ENCODE data around the gene ZBED5.
A peak's percentile ranks its signal among the peaks of the same experiment; 100 is the strongest.

The ZBED5 gene

DNA sequence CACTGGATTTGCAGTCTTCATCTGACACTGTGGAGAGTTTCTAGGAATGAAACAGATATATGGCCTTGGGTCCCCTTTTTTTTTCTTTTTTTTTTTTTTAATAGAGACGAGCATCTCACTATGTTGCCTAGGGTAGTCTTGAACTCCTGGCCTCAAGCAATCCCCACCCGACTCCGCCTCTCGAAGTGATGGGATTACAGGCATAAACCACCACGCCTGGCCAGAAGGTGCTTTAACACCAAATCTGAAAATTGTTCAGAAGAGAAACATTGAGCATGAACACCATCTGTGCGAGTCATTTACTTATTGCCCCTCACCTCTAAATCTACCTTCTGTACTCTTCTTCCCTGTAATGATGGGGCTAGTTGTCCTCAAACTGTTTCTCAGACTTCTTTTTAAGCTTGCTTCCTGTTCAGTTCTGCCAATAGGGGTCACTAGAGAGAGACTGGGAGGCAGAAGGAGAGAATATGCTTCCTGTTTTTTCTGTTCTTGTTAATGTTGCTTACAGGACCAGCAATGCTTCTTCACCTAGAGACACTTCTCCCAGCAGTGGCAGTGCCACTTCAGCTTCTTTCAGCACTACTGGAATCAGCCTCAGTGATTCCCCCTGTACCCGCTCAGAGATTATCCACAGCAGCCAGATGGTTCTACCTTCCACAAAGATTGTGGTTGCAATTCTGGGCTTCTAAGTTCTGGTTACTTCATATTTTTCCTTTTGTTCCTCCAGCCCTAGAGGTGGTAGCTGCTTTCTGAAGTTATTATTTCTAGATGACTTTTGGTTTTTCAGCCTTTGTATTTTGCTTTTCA lies 20.8 kb upstream of the ZBED5 start:
- peak; percentile 71 for DNase-seq

GRCh38 chr11:10876158-10876557 lies 18.3 kb upstream of the ZBED5 start:
- DNase-seq = no peak

DNA sequence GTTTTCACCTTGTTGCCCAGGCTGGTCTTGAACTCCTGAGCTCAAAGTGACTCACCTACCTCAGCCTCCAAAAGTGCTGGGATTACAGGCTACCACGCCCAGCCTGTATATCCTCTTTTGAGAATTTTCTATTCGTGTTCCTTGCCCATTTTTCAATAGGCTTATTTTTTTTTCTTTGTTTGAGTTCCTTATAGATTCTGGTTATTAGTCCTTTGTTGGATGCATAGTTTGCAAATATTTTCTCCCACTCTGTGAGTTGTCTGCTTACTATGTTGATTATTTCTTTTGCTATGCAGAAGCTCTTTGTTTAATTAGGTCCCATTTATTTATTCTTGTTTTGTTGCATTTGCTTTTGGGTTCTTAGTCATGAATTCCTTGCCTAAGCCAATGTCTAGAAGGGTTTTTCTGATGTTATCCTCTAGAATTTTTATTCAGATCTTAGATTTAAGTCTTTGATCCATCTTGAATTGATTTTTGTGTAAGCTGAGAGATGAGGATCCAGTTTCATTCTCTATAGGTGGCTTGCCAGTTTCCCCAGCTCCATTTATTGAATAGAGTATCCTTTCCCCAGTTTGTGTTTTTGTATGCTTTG lies 17.7 kb upstream of the ZBED5 start:
- no peak for DNase-seq

DNA sequence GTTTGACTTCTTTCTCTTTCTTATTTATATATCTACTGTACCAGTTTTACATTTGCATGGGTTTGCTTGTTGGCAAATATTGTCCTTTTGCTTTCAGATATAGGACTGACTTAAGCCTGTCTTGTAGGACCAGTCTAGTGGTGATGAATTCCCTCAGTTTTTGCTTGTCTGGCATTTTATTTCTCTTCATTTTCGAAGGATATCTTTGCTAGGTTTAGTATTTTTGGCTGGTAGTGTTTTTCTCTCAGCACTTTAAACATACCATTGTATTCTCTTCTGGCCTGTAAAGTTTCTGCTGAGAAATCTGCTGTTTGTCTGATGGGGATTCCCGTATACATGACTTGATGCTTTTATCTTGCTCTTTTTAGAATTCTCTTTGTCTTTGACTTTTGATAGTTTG lies 14.2 kb upstream of the ZBED5 start:
- no peak for DNase-seq

DNA sequence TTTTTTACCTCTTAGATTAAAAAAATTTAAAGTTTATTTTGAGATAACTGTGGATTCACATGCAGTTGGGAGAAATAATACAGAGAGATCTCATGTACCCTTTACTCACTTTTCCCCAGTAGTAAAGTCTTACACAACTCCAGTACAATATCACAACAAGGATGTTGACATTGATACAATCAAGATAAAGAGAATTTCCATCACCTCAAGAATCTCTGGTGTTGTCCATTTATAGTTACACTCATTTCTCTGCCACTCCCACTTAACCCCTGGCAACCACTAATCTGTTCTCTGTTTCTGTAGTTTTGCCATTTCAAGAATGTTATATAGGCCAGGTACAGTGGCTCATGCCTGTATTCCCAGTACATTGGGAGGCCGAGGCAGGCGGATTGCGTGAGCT lies 10.5 kb upstream of the ZBED5 start:
- no peak for DNase-seq

- peak; percentile 65 for DNase-seq
These were observed 9.1 kb upstream of the ZBED5 start for GRCh38 chr11:10866893-10867331.

- DNase-seq = no peak
These were observed 8.0 kb upstream of the ZBED5 start for GRCh38 chr11:10865837-10866270.

DNA sequence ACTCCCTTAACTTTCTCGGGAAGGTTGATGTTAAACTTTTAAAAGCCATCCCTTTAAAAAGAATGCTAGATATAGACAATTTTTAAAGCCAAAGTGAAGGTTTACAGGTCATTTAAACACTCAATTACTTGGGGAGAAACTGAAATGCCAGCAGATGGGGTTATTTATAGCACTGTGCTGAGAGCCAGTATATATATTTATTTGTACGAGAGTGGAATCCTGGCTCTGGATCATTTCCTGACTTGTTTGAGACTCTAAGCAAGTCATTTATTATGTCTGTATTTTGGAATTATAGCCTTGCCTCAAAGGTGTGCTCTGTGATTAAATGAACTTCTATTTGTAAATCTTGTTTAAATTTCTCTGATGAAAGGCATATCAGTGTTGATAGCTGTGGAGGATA lies 6.8 kb upstream of the ZBED5 start:
- no peak for DNase-seq

DNA sequence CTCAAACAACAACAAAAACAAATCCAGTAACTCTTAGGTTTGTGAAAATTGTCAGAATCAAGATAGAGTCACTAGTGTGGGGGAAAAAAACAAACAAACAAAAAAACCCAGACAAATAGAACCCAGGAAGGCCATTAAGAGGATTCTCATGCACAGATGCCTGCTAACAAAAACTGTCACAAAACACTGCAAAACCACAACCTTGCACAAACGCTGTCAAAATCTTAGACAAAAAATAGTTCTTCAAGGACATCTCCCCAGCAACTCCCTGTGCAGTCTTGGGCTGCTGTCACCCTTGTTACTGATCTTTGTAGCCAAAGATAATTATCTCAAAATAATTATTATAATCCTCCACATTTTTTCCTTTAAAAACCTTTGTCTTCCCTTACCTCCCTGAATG lies 4.6 kb upstream of the ZBED5 start:
- DNase-seq = no peak

- DNase-seq = no peak
These were observed 3.9 kb upstream of the ZBED5 start for GRCh38 chr11:10861799-10862198.

- DNase-seq = no peak
These were observed 3.2 kb upstream of the ZBED5 start for GRCh38 chr11:10861047-10861446.

DNA sequence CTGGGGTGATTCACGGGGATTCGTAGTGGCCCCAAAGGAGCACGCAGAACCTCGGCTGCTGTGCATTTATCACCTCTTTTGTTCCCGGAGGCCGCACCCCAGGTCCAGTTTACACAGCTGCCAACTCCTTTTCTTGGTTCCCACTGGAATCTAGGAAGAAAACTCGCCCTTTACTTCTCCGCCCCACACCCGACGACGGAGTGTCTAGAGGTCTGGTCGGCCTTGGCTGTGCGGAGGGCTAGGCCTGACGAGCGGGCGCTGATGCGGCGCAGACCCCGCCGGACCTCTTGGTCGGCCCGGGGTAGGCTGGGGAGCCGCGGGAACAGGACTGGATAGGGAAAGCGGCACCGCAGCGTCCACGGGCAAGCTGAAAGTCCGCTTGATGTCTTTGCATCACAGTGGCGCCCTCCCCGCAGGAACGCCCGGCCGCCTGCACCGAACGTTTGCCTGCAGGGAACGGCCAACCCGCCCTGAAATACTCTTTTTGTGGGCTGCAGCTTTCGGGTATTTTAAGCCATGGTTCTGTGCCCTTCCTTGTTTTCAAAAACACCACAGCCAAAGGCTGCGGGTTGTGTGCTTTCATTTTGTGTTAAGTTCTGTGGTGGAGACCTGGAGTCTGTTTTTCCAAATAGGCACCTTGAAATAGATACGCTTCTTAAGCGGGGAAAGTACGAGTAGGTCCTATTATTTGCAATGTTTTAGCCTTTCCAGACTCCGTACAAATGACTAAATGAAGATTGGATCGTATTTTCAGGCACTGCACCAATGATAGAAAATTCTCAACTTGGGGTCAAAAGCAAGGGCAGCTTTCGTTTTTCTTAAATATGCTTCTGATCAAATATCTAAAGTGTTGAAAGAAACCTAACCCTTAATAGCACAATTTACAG lies 829 bp upstream of the ZBED5 start:
- peak; percentile 51 for DNase-seq

DNA sequence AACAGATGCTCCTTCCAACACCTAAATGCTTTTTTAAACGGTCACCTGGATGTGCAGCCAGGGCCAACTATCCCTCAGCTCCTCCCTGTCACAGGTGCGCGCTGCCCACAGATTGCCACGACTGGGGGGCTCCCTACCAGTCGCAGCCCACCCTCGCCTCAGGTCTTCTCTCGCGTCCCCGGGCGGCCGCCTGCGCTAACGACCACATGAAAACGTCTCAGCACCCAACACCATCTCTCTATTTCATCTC lies 469 bp downstream of the ZBED5 start:
- DNase-seq = no peak

- DNase-seq = peak; percentile 23
These were observed 979 bp downstream of the ZBED5 start for GRCh38 chr11:10856689-10857458.

- no peak for DNase-seq
These were observed 2.6 kb downstream of the ZBED5 start for GRCh38 chr11:10855295-10855694.

GRCh38 chr11:10847960-10848860 lies 9.6 kb downstream of the ZBED5 start:
- no peak for DNase-seq

DNA sequence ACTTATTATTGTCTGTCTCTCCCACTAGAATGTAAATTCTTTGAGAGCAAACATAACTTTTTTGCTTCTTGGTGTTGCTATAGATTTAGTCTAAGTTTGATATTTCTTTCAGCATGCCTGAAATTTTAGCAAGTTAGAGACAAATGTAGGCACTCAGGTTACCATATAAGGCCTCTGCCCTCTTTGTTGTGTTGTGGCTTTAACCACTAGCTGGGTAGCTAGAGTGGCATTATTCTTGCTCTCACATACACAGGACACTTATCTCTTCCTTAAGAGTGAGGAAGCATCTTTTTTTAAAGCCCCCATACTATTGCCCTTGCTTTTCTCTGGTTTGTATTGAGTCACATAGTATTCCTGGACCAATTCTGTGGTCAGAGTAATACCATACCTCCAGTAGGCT lies 11.2 kb downstream of the ZBED5 start:
- DNase-seq = no peak

DNA sequence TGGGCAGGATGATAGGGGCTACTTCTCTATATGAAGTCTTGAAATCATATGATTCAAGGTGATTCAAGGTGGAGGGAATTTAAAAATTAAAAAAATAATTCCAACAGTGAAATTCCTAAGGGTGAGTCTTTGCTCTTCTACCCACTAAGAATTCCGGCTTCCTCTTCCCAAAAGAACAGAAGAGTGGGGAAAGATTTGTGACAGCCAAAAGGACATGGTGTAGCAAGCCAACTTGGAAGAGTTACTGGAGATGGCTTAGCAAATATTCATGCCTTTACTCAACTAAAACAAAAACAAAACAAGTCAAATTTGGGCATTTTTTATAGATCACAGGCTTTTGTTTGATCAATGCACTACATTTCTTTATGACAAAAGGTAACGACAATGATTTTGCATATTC lies 12.3 kb downstream of the ZBED5 start:
- DNase-seq = no peak

DNA sequence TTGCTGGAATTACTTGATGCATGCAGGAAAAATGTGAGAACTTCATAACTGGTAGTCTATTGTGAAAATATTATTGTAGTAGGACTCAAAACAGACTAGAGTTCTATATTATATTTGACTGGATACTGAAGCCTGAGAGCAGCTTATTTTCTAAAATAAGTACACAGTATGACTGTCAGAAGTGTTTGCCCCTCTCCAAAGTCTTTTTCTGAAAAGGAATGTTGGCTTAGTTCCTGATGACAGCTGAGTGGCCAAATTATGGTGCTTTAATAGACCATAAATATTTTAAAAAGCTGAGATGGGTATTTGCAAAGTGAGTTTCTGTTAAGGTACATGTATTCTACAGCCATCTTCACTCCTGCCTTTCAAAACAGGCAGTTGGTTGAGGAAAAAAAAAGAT lies 13.1 kb downstream of the ZBED5 start:
- no peak for DNase-seq

DNA sequence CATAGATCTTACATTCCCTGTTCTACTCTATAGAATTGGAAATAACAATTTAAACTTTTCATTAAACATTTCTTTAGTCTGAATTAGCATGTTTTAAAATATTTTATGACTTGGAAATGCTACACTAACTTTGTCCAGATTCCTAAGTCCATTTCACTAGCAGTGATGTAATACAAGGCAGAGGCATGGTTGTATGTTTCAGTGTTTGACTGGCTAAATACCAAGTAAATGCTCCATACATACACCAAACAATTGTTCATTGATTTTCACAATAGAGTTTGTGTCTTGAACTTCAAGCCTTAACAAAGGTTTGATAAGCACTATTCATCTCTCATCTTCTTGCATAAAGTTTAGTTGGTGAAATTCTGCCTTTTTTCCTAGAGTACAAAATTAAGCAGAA lies 13.5 kb downstream of the ZBED5 start:
- no peak for DNase-seq

DNA sequence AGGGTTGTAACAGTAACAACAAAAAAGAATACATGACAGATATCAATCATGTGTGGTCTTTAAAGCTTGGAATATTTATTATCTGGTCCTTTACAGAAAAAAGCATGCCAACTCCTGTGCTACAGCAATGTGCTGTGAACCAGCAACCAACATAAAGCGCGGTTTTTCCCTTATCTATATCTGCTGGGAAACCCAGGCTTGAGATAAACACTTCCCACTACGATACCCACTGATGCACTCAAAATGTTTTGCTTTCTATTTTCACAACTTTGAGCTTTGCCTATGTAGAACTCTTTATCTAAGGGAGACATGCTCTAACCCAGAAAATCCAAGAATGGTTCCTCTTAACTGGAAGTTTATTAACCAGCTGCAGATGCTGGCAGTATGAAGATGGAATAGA lies 19.0 kb downstream of the ZBED5 start:
- DNase-seq = no peak

DNA sequence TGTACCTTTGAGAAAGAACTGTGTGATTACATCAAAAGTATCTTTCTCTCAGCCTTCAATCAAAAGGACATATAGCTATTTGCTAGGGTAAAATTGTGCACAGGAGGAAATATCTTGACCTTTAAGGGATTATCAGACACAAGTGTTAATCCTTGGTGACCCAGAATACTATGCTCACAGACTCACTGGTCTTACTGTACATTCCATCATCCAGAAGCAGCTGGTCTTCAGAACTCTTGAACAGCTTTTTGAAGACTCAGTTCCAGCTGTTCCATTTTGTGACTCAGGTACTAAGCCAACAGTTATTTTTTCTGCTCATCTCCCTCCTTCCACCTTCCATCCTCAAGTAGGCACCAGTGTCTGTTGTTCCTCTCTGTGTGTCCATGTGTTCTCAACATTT lies 19.8 kb downstream of the ZBED5 start:
- no peak for DNase-seq

All from RPMI8226 (cell line).